MCF 10A (cell line): Measurements from ENCODE around the gene CTTNBP2NL. TPM values are rescaled to one million over a fixed set of nuclear protein-coding genes. Genes with fewer than 3 reads are reported as not detected.
A peak's percentile ranks its signal among the peaks of the same experiment; 100 is the strongest.
"Not testable (repeated sequence)": the region's sequence is repeated elsewhere in the genome, so short reads cannot be mapped to it uniquely, and the experiment has no call there.

Source experiments
- BruUV-seq: library from RNA; stranded (reverse); fragments of 400-500 nt; replicated peaks from 2 replicates; lab custom pipeline; 2021; lab: Mats Ljungman, UMichigan
- CTCF ChIA-PET: fragments of 300-600 bp; sonication (Branson Sonifier 250); formaldehyde crosslinking; extraction: SDS; loops from one replicate; lab custom pipeline; 2021; ENCODE audit warnings: antibody characterized with exemption, inconsistent platforms; lab: Yijun Ruan, JAX
- POLR2A ChIA-PET: fragments of 300-600, 350-650 bp; sonication (Branson Sonifier 250); formaldehyde crosslinking; extraction: SDS; loops from one replicate; lab custom pipeline; 2020; ENCODE audit warnings: antibody characterized with exemption, inconsistent platforms; lab: Yijun Ruan, JAX
- DNase-seq: peaks from one replicate; pipeline ENCODE4 v3.0.0-alpha.2; 2018; ENCODE audit not compliant: unreplicated experiment
- H3K27ac Mint-ChIP-seq: one replicate; pipeline ENCODE4 v1.8.0; 2022; ENCODE audit warnings: mild to moderate bottlenecking, low read depth, mixed read lengths; ENCODE audit not compliant: unreplicated experiment
- H3K27me3 Mint-ChIP-seq: one replicate; pipeline ENCODE4 v1.8.0; 2022; ENCODE audit warnings: mixed read lengths; ENCODE audit not compliant: insufficient read depth, unreplicated experiment
- H3K36me3 Mint-ChIP-seq: one replicate; pipeline ENCODE4 v1.8.0; 2022; ENCODE audit warnings: mild to moderate bottlenecking, moderate library complexity, mixed read lengths; ENCODE audit not compliant: insufficient read depth, unreplicated experiment
- H3K4me1 Mint-ChIP-seq: one replicate; pipeline ENCODE4 v1.8.0; 2022; ENCODE audit warnings: mixed read lengths; ENCODE audit not compliant: insufficient read depth, unreplicated experiment
- H3K4me3 Mint-ChIP-seq: one replicate; pipeline ENCODE4 v1.8.0; 2022; ENCODE audit warnings: mild to moderate bottlenecking, moderate library complexity, mixed read lengths; ENCODE audit not compliant: unreplicated experiment
- H3K9me3 Mint-ChIP-seq: one replicate; pipeline ENCODE4 v1.8.0; 2022; ENCODE audit warnings: mixed read lengths; ENCODE audit not compliant: unreplicated experiment
- intact Hi-C: fragments of 100-400 bp; cut with micrococcal nuclease; formaldehyde crosslinking; loops from 2 replicates; pipeline ENCODE4 v1.14.1; 2022
- total RNA-seq: library from RNA; stranded (reverse); gene quantifications from 2 replicates; pipeline ENCODE4 v1.2.3, GENCODE V29; 2022
- TF ChIP-seq, protein P1 (sequence below): fragments of 200-600 bp; IDR thresholded peaks from one replicate; pipeline ENCODE4 v1.8.0; 2022; ENCODE audit warnings: antibody characterized with exemption, mild to moderate bottlenecking; ENCODE audit not compliant: unreplicated experiment

CTTNBP2NL gene
- total RNA-seq, 1 experiment from 2014 or later = 48.8 TPM

DNA sequence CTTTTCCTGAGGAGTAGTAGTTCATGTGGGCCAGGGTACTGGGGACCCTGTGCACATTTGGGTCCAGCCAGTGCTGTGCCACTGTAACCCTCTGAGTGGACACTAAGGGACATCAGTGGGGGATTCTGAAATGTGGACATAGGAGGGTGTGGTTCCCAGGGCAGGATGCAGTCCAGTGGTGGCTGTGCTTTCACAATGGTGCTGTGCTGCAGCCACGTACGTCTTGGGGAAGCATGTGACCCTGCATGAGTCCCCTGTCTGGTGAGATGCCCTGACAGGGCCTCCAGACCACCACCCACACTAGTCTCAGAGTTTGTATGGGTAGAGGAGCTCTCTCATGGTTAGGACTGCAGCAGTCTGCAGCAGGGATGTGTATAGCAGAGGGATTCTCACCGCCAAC lies 75.0 kb downstream of the CTTNBP2NL start:
- Mint-ChIP-seq H3K36me3 (peaks cover 5% of the 10 kb centered on the region), H3K4me1 (peaks cover 5% of the 10 kb centered on the region), H3K27ac (no peak overlapping the region), H3K27me3 (no peaks in the 10 kb centered on the region), H3K4me3 (no peak overlapping the region), H3K9me3 (no peaks in the 10 kb centered on the region)
- CTCF ChIA-PET = interaction anchor here (1.4 to 1.6 kb wide), 2 partner anchors 80 to 101 kb away, joined by 3 read pairs; no protein-coding TSS in a partner anchor
- no TSS peak for BruUV-seq
- POLR2A ChIA-PET = no interaction called here
- intact Hi-C loops = no loop called here
- no peak for DNase-seq
- TF ChIP-seq, protein P1, sequence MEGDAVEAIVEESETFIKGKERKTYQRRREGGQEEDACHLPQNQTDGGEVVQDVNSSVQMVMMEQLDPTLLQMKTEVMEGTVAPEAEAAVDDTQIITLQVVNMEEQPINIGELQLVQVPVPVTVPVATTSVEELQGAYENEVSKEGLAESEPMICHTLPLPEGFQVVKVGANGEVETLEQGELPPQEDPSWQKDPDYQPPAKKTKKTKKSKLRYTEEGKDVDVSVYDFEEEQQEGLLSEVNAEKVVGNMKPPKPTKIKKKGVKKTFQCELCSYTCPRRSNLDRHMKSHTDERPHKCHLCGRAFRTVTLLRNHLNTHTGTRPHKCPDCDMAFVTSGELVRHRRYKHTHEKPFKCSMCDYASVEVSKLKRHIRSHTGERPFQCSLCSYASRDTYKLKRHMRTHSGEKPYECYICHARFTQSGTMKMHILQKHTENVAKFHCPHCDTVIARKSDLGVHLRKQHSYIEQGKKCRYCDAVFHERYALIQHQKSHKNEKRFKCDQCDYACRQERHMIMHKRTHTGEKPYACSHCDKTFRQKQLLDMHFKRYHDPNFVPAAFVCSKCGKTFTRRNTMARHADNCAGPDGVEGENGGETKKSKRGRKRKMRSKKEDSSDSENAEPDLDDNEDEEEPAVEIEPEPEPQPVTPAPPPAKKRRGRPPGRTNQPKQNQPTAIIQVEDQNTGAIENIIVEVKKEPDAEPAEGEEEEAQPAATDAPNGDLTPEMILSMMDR = no peak

DNA sequence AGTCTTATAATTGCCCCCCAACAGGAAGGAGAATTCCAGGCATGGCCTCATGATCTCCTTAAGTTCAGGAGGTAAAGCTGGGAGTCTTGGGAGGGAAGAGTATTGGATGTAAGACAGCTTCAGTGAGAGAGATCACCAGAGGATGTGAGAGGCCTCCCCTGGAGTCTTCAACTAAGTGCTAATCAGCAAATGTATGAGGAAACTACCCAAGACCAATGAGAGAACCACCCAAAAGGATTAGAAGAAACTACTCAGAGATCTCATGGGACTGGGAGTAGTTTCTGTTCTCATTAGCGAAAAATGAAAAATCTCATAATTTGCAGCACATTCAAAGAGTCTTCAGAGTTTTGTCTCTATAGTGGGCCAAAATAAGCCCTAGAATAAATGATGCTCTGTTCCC lies 76.1 kb downstream of the CTTNBP2NL start:
- BruUV-seq = no TSS peak
- Mint-ChIP-seq H3K36me3 (no peaks in the 10 kb centered on the region), H3K4me1 (no peaks in the 10 kb centered on the region), H3K27ac (no peak overlapping the region), H3K27me3 (no peaks in the 10 kb centered on the region), H3K4me3 (no peak overlapping the region), H3K9me3 (peaks cover 3% of the 10 kb centered on the region)
- intact Hi-C loops = no loop called here
- TF ChIP-seq, protein P1 = no peak
- POLR2A ChIA-PET = interaction anchor here (0.7 kb wide), 3 partner anchors 104 to 778 kb away, joined by 3 to 5 read pairs (median 4); no protein-coding TSS in a partner anchor
- DNase-seq = no peak
- CTCF ChIA-PET = interaction anchor here (1.4 to 1.6 kb wide), 2 partner anchors 81 to 102 kb away, joined by 3 read pairs; no protein-coding TSS in a partner anchor

DNA sequence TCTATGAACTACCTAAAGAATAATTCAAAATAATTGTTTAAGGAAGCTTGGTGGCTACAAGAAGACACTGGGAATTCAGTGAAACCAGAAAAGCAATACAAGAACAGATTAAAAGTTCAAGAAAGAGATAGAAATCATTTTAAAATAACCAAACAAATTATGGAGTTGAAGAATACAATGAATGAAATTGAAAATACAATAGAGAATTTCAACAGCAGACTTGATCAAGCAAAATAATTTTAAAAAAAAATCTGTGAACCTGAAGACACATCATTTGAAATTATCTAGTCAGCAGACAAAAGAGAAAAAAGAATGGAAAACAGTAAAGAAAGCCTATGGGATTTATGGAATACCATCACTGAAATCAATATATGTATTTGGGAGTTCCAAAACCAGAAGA lies 81.5 kb downstream of the CTTNBP2NL start:
- H3K4me1 Mint-ChIP-seq = no peaks in the 10 kb centered on the region
- POLR2A ChIA-PET = interaction anchor here (0.5 kb wide), 1 partner anchor 714 kb away, joined by 3 read pairs; no protein-coding TSS in a partner anchor
- CTCF ChIA-PET = interaction anchor here (0.6 to 0.9 kb wide), 4 partner anchors 11 to 108 kb away, joined by 3 to 4 read pairs (median 4); no protein-coding TSS in a partner anchor

DNA sequence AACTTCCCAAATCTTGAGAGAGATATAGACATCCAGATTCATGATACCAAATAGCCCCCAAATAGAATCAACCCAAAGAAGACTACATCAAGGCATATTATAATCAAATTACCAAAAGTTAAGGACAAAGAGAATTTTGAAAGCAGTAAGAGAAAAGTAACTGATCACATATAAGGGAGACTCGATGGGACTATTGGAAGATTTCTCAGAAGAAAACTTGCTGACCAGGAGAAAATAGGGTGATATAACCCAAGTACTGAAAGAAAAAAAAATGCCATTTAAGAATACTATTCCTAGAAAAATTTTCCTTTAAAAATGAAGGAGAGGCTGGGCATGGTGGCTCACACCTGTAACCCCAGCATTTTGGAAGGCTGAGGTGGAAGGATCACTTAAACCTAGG lies 82.3 kb downstream of the CTTNBP2NL start:
- CTCF ChIA-PET = interaction anchor here (0.6 to 0.9 kb wide), 2 partner anchors 63 to 87 kb away, joined by 3 to 4 read pairs; no protein-coding TSS in a partner anchor
- Mint-ChIP-seq H3K27me3 (no peaks in the 10 kb centered on the region), H3K27ac (no peak overlapping the region), H3K4me3 (no peak overlapping the region), H3K36me3 (no peaks in the 10 kb centered on the region), H3K4me1 (no peaks in the 10 kb centered on the region), H3K9me3 (peaks cover 15% of the 10 kb centered on the region)
- POLR2A ChIA-PET = no interaction called here
- TF ChIP-seq, protein P1 = no peak
- no peak for DNase-seq
- intact Hi-C loops = no loop called here
- BruUV-seq = no TSS peak

More for the DNA sequence above, 81.5 kb downstream of the CTTNBP2NL start:
- Mint-ChIP-seq H3K27me3 (no peaks in the 10 kb centered on the region), H3K27ac (no peak overlapping the region), H3K36me3 (no peaks in the 10 kb centered on the region), H3K4me3 (no peak overlapping the region), H3K9me3 (peaks cover 15% of the 10 kb centered on the region)
- intact Hi-C loops = no loop called here
- BruUV-seq = no TSS peak
- DNase-seq = no peak
- TF ChIP-seq, protein P1 = no peak

DNA sequence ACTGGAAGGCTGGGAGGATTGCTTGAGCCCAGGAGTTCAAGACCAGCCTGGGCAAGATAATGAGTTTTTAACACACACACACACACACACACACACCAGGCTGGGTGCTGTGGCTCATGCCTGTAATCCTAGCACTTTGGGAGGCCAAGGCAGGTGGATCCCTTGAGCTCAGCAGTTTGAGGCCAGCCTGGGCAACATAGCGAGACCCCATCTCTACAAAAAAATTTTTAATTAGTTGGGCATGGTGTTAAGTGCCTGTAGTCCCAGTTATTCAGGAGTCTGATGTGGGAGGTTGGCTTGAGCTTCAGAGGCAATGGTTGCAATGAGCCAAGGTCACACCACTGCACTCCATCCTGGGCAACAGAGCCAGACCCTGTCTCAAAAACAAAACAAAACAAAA lies 90.0 kb downstream of the CTTNBP2NL start:
- H3K9me3 Mint-ChIP-seq, BruUV-seq, intact Hi-C loops, H3K4me3 Mint-ChIP-seq, DNase-seq, H3K36me3 Mint-ChIP-seq, H3K4me1 Mint-ChIP-seq, H3K27me3 Mint-ChIP-seq, H3K27ac Mint-ChIP-seq: not testable (repeated sequence)
- CTCF ChIA-PET = interaction anchor here (1.0 to 1.2 kb wide), 3 partner anchors 16 to 230 kb away, joined by 4 to 5 read pairs (median 4); no protein-coding TSS in a partner anchor
- POLR2A ChIA-PET = interaction anchor here (0.6 kb wide), 1 partner anchor 135 kb away, joined by 4 read pairs; no protein-coding TSS in a partner anchor

DNA sequence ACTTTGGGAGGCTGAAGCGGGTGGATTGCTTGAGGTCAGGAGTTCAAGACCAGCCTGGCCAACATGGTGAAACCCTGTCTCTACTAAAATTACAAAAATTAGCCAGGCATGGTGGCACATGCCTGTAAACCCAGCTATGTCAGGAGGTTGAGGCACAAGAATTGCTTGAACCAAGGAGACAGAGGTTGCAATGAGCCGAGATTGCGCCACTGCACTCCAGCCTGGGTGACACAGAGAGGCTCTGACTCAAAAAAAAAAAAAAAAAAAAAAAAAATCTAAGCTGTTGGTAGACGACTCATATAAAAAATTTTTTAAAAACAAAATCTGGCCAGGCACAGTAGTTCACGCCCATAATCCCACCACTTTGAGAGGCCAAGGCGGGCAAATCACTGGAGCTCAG lies 91.7 kb downstream of the CTTNBP2NL start:
- BruUV-seq, intact Hi-C loops, POLR2A ChIA-PET, H3K27me3 Mint-ChIP-seq, H3K9me3 Mint-ChIP-seq, H3K36me3 Mint-ChIP-seq, H3K4me3 Mint-ChIP-seq, H3K4me1 Mint-ChIP-seq, H3K27ac Mint-ChIP-seq: not testable (repeated sequence)
- DNase-seq = peak; percentile 13
- CTCF ChIA-PET = interaction anchor here (0.6 to 1.5 kb wide), 3 partner anchors 22 to 118 kb away, joined by 3 to 5 read pairs (median 4); no protein-coding TSS in a partner anchor
